GM18907 (cell line): ENCODE results near the gene ZNF200.
"Not testable (repeated sequence)": the region's sequence is repeated elsewhere in the genome, so short reads cannot be mapped to it uniquely, and the experiment has no call there.

Experiments
- ATAC-seq: cut with Tn5 transposase; IDR thresholded peaks from one replicate; pipeline ENCODE4 v1.9.1; 2021; ENCODE audit warnings: mild to moderate bottlenecking, moderate library complexity; ENCODE audit not compliant: unreplicated experiment

ZNF200 gene

GRCh38 chr16:3254309-3254708 is 19.4 kb upstream of the ZNF200 start:
- no peak for ATAC-seq

- no peak for ATAC-seq
Observed at GRCh38 chr16:3252967-3253366, 18.0 kb upstream of the ZNF200 start.

GRCh38 chr16:3249451-3249850 is 14.5 kb upstream of the ZNF200 start:
- ATAC-seq, result no peak

- ATAC-seq, result no peak
Observed at GRCh38 chr16:3249020-3249419, 14.1 kb upstream of the ZNF200 start.

- no peak for ATAC-seq
Observed at GRCh38 chr16:3248596-3248995, 13.6 kb upstream of the ZNF200 start.

- no peak for ATAC-seq
Observed at GRCh38 chr16:3246876-3247275, 11.9 kb upstream of the ZNF200 start.

GRCh38 chr16:3246002-3246401 is 11.0 kb upstream of the ZNF200 start:
- ATAC-seq, result no peak

- no peak for ATAC-seq
Observed at GRCh38 chr16:3243882-3244281, 8.9 kb upstream of the ZNF200 start.

GRCh38 chr16:3242709-3243108 is 7.8 kb upstream of the ZNF200 start:
- no peak for ATAC-seq

GRCh38 chr16:3241761-3242160 is 6.8 kb upstream of the ZNF200 start:
- ATAC-seq, result no peak

GRCh38 chr16:3235856-3236669 is 1.1 kb upstream of the ZNF200 start:
- ATAC-seq, result no peak

- no peak for ATAC-seq
Observed at GRCh38 chr16:3234543-3234856, 458 bp downstream of the ZNF200 start.

- ATAC-seq, result no peak
Observed at GRCh38 chr16:3223913-3224515, 10.9 kb downstream of the ZNF200 start.

GRCh38 chr16:3220839-3221238 is 14.1 kb downstream of the ZNF200 start:
- no peak for ATAC-seq

GRCh38 chr16:3216263-3216640 is 18.7 kb downstream of the ZNF200 start:
- no peak for ATAC-seq

- ATAC-seq, result no peak
Observed at GRCh38 chr16:3215601-3216262, 19.2 kb downstream of the ZNF200 start.

- no peak for ATAC-seq
Observed at GRCh38 chr16:3214904-3215600, 19.9 kb downstream of the ZNF200 start.

GRCh38 chr16:3212567-3212966 is 22.4 kb downstream of the ZNF200 start:
- no peak for ATAC-seq

GRCh38 chr16:3212006-3212405 is 23.0 kb downstream of the ZNF200 start:
- ATAC-seq, result no peak

GRCh38 chr16:3207086-3207953 is 27.6 kb downstream of the ZNF200 start:
- no peak for ATAC-seq

- ATAC-seq, result not testable (repeated sequence)
Observed at GRCh38 chr16:3205939-3206338, 29.0 kb downstream of the ZNF200 start.
